ENCODE results near the gene AMH.

Gene AMH

DNA sequence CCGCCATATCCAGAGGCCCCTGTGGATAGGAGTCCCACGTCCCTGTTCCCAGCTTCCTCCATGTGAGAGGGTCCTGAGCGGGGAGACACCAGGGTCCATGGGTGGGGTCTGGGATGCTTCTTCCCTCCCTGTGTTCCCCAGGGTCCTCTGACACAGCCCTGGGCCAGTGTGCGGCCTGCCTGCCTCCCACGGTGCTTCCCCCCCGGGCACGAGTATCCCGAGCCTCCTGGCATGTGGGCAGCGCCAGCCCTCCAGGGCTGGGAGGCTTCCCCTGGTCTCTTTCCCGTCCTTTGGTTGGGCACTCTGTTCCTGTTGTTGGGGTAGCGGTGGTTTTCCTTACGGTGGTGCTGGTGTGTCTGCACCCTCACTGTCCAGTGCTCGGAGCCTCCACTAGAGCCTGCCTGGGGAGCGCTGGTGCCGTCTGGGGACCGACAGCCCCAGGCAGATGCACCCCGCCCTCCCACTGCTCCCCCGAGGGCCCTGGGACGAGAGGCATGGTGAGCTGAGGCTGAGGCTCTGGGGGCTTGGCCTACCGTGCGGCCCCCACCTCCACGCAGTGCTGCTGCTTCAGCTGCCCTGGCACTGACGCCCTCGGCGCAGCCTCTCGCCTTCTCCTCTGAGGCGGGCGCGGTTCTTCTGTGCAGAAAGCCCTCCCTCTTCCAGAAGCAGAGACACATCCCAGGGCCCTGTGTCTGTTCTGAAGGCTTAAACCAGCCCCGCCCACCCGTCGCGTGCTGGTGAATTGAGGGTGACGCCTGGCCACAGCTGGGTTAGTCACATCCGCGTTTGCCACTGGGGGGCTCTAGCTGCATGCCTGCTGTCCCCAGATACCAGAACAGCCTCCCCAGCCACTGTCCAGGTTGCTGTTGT is 40.9 kb upstream of the AMH start:
- TF ChIP-seq CTCF (conservative IDR thresholded peaks at IDR 0.05) (no peak), ZFX (IDR thresholded peaks at IDR 0.05) (no peak)
- H3K27ac ChIP-seq, result no peak overlapping the region

GRCh38 chr19:2208975-2209374 is 40.1 kb upstream of the AMH start:
- H3K27ac ChIP-seq, result no peak overlapping the region
- TF ChIP-seq CTCF (conservative IDR thresholded peaks at IDR 0.05), result no peak
- TF ChIP-seq ZFX (IDR thresholded peaks at IDR 0.05), result no peak

DNA sequence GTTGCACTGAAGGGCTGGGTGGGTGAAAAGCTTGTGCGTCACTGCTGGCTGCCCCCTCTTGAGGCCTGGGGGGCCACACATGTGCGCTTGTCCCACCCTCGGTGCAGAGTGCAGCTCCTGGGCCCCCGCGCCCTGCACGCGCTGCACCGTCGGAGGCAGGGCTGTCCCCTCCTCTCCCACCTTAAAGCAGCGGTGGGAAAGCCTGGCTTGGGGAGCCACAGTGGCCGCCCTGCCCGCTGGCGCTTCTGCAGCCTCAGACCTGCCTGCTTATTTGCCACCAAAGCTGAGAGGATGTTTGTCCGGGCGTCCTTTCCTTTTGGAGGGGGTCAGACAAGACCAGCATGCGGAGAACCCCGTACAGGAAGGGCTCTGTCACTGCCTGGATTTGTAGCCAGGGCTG is 39.7 kb upstream of the AMH start:
- TF ChIP-seq CTCF (conservative IDR thresholded peaks at IDR 0.05) (no peak), ZFX (IDR thresholded peaks at IDR 0.05) (no peak)
- H3K27ac ChIP-seq, result no peak overlapping the region

- H3K27ac ChIP-seq, result no peak overlapping the region
- TF ChIP-seq ZFX (IDR thresholded peaks at IDR 0.05), result no peak
Measured at GRCh38 chr19:2210206-2210605, 38.9 kb upstream of the AMH start.

GRCh38 chr19:2210987-2211740 is 38.0 kb upstream of the AMH start:
- TF ChIP-seq ZFX (IDR thresholded peaks at IDR 0.05), result no peak
- no peak overlapping the region for H3K27ac ChIP-seq

DNA sequence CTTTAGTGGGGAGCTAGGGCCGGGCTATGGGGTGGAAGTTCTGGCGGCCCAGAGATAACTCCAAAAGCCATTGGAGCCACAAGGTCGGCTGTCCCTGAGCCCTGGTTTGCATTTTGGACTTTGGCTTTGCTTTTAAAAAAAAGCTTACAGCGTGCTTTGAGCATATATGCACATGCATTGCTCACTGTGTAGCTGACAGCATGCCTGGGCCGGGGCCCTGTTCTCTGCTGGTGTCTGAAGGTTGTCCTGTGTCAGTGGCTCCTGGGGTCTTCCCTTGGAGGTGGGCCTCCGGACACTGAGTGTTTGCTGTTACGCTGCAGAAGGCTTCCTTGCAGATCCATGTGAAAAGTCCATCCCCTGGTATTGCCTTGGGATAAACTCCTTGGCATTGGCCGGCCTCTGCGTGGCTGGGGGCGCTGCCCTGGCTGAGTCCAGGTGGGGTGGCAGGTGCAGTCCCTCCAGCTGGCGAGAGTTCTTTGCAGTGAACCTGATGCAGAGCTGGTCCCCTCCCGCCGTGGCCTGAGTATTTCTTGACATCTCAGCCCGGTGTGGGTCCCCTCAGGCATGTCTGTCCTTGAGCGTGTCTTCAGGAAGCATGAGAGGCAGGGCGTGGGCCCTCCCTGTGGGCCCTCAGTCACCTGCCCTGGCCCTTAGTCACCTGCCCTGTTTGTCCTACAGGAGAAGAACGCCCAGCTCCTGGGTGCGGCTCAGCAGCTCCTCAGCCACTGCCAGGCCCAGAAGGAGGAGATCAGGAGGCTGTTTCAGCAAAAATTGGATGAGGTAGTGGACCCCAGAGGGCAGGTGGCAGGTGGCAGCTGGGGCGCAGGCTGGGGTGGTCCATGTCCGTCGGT is 36.0 kb upstream of the AMH start:
- TF ChIP-seq ZFX (IDR thresholded peaks at IDR 0.05) (no peak), CTCF (conservative IDR thresholded peaks at IDR 0.05) (no peak)
- H3K27ac ChIP-seq, result no peak overlapping the region

DNA sequence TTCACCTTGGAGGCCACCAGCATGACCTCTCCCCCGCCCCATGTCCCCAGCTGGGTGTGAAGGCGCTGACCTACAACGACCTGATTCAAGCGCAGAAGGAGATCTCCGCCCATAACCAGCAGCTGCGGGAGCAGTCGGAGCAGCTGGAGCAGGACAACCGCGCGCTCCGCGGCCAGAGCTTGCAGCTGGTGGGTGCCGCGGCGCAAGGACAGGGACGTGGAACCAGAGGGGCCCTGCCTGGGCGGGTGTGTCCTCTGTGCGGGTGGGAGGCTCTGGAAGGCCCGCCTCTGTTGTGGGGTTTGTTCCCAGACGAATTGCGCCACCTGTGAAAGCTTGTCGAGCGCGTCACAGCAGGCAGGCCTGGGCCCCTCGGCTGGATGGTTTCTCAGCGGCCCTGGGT is 35.3 kb upstream of the AMH start:
- TF ChIP-seq CTCF (conservative IDR thresholded peaks at IDR 0.05), result no peak
- TF ChIP-seq ZFX (IDR thresholded peaks at IDR 0.05), result no peak
- H3K27ac ChIP-seq, result no peak overlapping the region

DNA sequence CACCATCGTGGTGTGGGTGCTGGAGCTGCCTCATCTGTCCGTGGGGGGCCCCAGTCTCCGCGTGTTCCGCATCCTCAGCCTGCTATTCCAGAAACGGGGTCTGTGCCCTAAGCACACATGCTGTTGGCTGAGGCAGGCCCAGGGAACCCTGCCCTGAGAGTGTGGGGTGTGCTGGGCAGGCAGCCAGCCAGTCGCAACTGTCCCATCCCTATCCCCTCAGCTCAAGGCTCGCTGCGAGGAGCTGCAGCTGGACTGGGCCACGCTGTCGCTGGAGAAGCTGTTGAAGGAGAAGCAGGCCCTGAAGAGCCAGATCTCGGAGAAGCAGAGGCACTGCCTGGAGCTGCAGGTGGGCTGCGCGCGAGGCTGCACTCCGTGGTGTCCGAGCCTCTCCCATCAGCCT is 34.9 kb upstream of the AMH start:
- no peak overlapping the region for H3K27ac ChIP-seq
- TF ChIP-seq CTCF (conservative IDR thresholded peaks at IDR 0.05) (no peak), ZFX (IDR thresholded peaks at IDR 0.05) (no peak)
